NK-92 treated with Interleukin-12 subunit alpha and Interleukin-12 subunit beta, amount 100 ng/mL, for 24 hours (cell line): ENCODE measurements around the gene CFAP20DC.

ENCODE experiments used
- DNase-seq: peaks from one replicate; lab custom pipeline; 2025; lab: John Stamatoyannopoulos, UW

CFAP20DC gene

DNA sequence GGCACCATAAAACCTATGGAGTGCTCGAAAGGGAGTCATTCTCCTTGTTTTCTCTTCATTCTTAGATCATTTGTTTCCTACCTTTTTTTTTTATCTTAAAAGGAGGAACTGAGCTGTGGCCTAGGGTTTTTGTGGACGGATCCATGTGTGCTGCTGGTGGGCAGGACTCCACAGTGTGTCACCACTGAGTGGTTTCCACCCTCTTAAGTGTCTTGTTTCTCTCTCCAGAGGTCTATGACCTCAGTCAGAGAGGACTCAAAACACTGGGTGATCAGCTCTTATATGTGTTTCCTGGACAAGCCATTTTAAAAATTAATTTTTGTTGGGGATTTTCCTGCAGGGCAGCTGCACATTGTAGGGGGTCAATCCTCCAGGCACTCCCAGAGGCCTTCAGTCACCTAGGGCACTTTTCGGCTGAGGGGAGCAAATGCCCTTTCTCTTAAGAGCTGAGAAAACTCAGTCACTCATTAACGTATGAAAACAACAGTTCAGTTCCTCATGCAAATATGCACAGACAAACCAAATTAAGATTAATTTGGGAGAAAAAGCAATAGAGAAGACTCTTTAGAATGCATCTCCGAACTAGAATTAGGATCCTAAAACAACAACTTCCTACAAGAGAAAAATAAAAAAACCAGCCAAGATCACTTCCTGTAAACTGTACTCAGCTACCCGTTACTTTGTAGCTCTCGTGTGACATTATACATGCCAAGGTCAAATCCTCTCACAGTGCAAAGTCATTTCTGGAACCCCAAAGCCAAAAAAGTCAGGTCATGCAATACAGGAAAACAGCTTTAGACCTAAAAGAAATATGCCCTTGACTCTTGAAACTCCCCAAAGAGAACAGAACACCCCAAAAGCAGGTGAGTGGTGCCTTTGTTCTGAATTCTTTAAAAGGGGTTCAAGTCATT, 355.6 kb downstream of the CFAP20DC start:
- no peak for DNase-seq

DNA sequence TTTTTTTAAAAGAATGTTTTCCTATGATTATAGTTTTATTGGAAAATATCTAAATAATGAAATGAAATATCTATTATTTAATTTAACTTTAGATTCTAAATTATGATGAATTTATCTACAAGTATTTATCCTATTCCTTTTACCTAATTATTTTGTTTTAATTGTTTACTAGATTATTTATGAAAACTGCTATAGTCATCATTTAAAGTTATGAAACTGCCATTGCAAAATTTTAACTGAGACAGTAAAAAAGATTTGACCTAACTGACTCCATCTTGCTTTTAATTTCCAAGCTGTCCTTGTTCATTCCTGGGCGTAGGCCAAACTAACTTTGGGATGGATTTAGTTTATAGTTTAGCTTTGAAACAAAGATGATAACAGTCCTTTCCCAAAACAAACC, 357.3 kb downstream of the CFAP20DC start:
- DNase-seq, result no peak
